HCT116 (cell line): ENCODE data around the gene SERPIND1. TPM values are rescaled to one million over a fixed set of nuclear protein-coding genes. Genes with fewer than 3 reads are reported as not detected.

Experiments
- ATAC-seq: fragments of 200-7000 bp; cut with Tn5 transposase; 2 replicates; pipeline ENCODE4 v1.9.1; 2020; ENCODE audit warnings: mild to moderate bottlenecking, moderate library complexity
- BruUV-seq: library from RNA; stranded (reverse); fragments of 400-500 nt; replicated peaks from 2 replicates; lab custom pipeline; 2021; lab: Mats Ljungman, UMichigan
- CTCF ChIA-PET: fragments of 300-600 bp; sonication (Branson Sonifier 250); formaldehyde crosslinking; loops from one replicate; lab custom pipeline; 2021; ENCODE audit warnings: antibody characterized with exemption; lab: Charles Lee
- POLR2A ChIA-PET: fragments of 300-600, 350-600 bp; sonication (Branson Sonifier 250); formaldehyde crosslinking; loops from one replicate; lab custom pipeline; 2021; ENCODE audit warnings: antibody characterized with exemption; lab: Charles Lee
- RAD21 ChIA-PET, 2 experiments: fragments of 300-600 bp; sonication (Branson Sonifier 250); formaldehyde crosslinking; loops; one replicate each; lab custom pipeline; 2023; ENCODE audit warnings: low total read pairs in 2 of 2; ENCODE audit not compliant: uncharacterized antibody in 2 of 2, unreplicated experiment in 2 of 2, low non-redundant PET in 1 of 2; lab: Charles Lee
- DNase-seq: peaks from one replicate; pipeline ENCODE4 v3.0.0-alpha.2; 2010; ENCODE audit warnings: low read depth, low spot score
- H2AFZ ChIP-seq: fragments of 200-600 bp; shearing (Covaris generic), sonication (generic); 2 replicates; pipeline ENCODE4 v1.6.1; 2017; ENCODE audit warnings: low read depth, mixed run types, mixed read lengths, antibody characterized with exemption, low read length; ENCODE audit not compliant: poor library complexity, severe bottlenecking
- H3K27ac ChIP-seq: 2 replicates; pipeline ENCODE4 v1.5.1; 2012; ENCODE audit warnings: low read depth, low read length
- H3K27me3 ChIP-seq: fragments of 200-600 bp; sonication (generic); 2 replicates; pipeline ENCODE4 v1.6.1; 2016; ENCODE audit warnings: mixed run types, low read length, mixed read lengths; ENCODE audit not compliant: insufficient read depth
- H3K36me3 ChIP-seq, 2 experiments: fragments of 200-500 bp in 1 of 2; fragments of 200-600 bp in 1 of 2; sonication (Bioruptor generic) in 1 of 2; sonication (generic) in 1 of 2; 2 replicates each; pipeline versions ENCODE4 v1.5.1 to v1.6.1; 2014 to 2016; ENCODE audit warnings: low read length in 2 of 2, inconsistent platforms in 1 of 2, mixed read lengths in 1 of 2, mixed run types in 1 of 2; ENCODE audit not compliant: insufficient read depth in 2 of 2, control insufficient read depth in 1 of 2
- H3K4me1 ChIP-seq, 2 experiments: fragments of 200-600 bp in 1 of 2; sonication (generic) in 1 of 2; 2 replicates each; pipeline versions ENCODE4 v1.5.1 to v1.6.1; 2012 to 2017; ENCODE audit warnings: low read length in 2 of 2, inconsistent platforms in 1 of 2, mild to moderate bottlenecking in 1 of 2, mixed read lengths in 1 of 2, mixed run types in 1 of 2, moderate library complexity in 1 of 2; ENCODE audit not compliant: insufficient read depth in 2 of 2, control insufficient read depth in 1 of 2
- H3K4me2 ChIP-seq: fragments of 200-600 bp; sonication (generic); 2 replicates; pipeline ENCODE4 v1.6.1; 2017; ENCODE audit warnings: mixed run types, low read length, mixed read lengths
- H3K4me3 ChIP-seq, 2 experiments: fragments of 200-600 bp in 1 of 2; sonication (generic) in 1 of 2; replicated peaks in 1 of 2; 2 replicates each; pipeline ENCODE4 v1.5.1; 2011 to 2016; ENCODE audit warnings: low read length in 2 of 2, control low read depth in 1 of 2, low read depth in 1 of 2, mild to moderate bottlenecking in 1 of 2, mixed read lengths in 1 of 2, mixed run types in 1 of 2
- H3K79me2 ChIP-seq: fragments of 200-600 bp; sonication (generic); 2 replicates; pipeline ENCODE4 v1.6.1; 2017; ENCODE audit warnings: mild to moderate bottlenecking, mixed run types, low read length, moderate library complexity, mixed read lengths; ENCODE audit not compliant: insufficient read depth
- H3K9ac ChIP-seq: fragments of 200-600 bp; sonication (generic); 2 replicates; pipeline ENCODE4 v1.6.1; 2016; ENCODE audit warnings: low read length, mixed read lengths
- H3K9me2 ChIP-seq: fragments of 200-600 bp; sonication (generic), shearing (Covaris generic); 2 replicates; pipeline ENCODE4 v1.6.1; 2017; ENCODE audit warnings: mixed run types, mild to moderate bottlenecking, moderate library complexity; ENCODE audit not compliant: insufficient read depth
- H3K9me3 ChIP-seq, 2 experiments: fragments of 200-500 bp in 1 of 2; fragments of 200-600 bp in 1 of 2; sonication (Bioruptor generic) in 1 of 2; sonication (generic) in 1 of 2; 2 replicates each; pipeline ENCODE4 v1.6.1; 2014 to 2017; ENCODE audit warnings: low read length in 2 of 2, mixed read lengths in 2 of 2, inconsistent platforms in 1 of 2, low read depth in 1 of 2, mild to moderate bottlenecking in 1 of 2, mixed run types in 1 of 2, moderate library complexity in 1 of 2; ENCODE audit not compliant: control insufficient read depth in 1 of 2, insufficient read depth in 1 of 2
- H4K20me1 ChIP-seq: fragments of 200-600 bp; sonication (generic), shearing (Covaris generic); 2 replicates; pipeline ENCODE4 v1.6.1; 2017; ENCODE audit warnings: mixed run types, mild to moderate bottlenecking, moderate library complexity; ENCODE audit not compliant: insufficient read depth
- CBX3 ChIP-seq: IDR thresholded peaks from 2 replicates; pipeline ENCODE4 v1.6.1; 2012; ENCODE audit warnings: low read depth
- CEBPB ChIP-seq: IDR thresholded peaks from 2 replicates; pipeline ENCODE4 v1.6.1; 2012; ENCODE audit warnings: low read depth
- EGR1 ChIP-seq: IDR thresholded peaks from 2 replicates; pipeline ENCODE4 v1.6.1; 2012; ENCODE audit warnings: low read depth
- EZH2 ChIP-seq: fragments of 200-600 bp; sonication (generic); IDR thresholded peaks from 2 replicates; pipeline ENCODE4 v1.6.1; 2017; ENCODE audit warnings: antibody characterized with exemption, mixed run types
- FOSL1 ChIP-seq: IDR thresholded peaks from 2 replicates; pipeline ENCODE4 v1.6.1; 2012; ENCODE audit warnings: low read depth
- POLR2A ChIP-seq: IDR thresholded peaks from 2 replicates; pipeline ENCODE4 v1.7.0; 2011; ENCODE audit warnings: borderline replicate concordance; ENCODE audit not compliant: insufficient read depth, insufficient read length; ENCODE audit errors: extremely low read depth
- SIN3A ChIP-seq: IDR thresholded peaks from 2 replicates; pipeline ENCODE4 v1.6.1; 2012; ENCODE audit warnings: low read depth
- SP1 ChIP-seq: IDR thresholded peaks from 2 replicates; pipeline ENCODE4 v1.6.1; 2012; ENCODE audit warnings: low read depth
- YY1 ChIP-seq: IDR thresholded peaks from 2 replicates; pipeline ENCODE4 v1.6.1; 2011; ENCODE audit warnings: low read length, low read depth, moderate library complexity, mild to moderate bottlenecking; ENCODE audit not compliant: insufficient replicate concordance; ENCODE audit errors: extremely low read depth
- ZNF274 ChIP-seq: fragments of 200-500 bp; sonication (Bioruptor generic); IDR thresholded peaks from 2 replicates; pipeline ENCODE4 v1.6.1; 2014; ENCODE audit warnings: mild to moderate bottlenecking, low read depth, low read length, inconsistent platforms
- intact Hi-C: fragments of 100-400 bp; cut with micrococcal nuclease; formaldehyde crosslinking; loops from 2 replicates; pipeline ENCODE4 v1.10.0; 2022
- total RNA-seq: library from RNA; stranded (reverse); gene quantifications from one replicate; pipeline ENCODE4 v1.2.1, GENCODE V29; 2021; ENCODE audit not compliant: unreplicated experiment
- TF ChIP-seq, protein P1 (sequence below): IDR thresholded peaks from 2 replicates; pipeline ENCODE4 v1.6.1; 2012; ENCODE audit warnings: low read depth
- TF ChIP-seq, protein P2 (sequence below): IDR thresholded peaks from 2 replicates; pipeline ENCODE4 v1.6.1; 2012

SERPIND1 gene
- total RNA-seq, 1 experiment from 2014 or later: 0.25 TPM

DNA sequence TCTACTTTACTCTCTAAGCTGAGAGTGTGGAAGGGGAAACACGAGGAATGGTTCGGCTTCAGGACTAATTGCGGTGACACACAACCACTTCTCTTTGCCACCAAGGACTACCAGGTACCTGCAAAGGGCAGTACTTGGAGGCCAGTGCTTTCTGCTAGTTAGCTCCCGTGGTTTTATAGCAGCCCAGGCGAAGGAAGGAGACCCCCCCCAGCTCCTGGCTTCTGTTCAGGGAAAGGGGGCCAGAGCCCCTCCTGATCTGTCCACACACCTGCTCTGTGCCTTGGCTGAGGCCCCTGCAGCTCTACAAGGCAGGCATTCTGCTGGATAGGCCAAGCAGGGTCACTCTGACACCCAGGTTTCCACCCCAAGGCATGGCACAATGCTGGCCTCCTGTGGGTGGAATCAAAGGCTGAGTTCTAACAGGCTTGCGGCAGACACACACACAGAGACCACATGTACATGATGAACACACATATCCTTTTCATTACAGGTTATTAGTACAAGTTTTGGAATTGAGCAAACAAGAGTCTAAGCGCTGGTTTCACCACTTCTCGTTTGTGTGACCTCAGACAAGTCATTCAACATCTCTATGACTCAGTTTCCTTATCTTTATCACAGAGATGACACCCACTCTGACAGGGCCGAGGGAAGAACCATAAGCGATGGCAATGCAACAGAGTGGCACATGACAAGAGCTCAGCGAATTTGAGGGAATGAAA, 7.5 kb downstream of the SERPIND1 start (continued):
- TF ChIP-seq, protein P1, sequence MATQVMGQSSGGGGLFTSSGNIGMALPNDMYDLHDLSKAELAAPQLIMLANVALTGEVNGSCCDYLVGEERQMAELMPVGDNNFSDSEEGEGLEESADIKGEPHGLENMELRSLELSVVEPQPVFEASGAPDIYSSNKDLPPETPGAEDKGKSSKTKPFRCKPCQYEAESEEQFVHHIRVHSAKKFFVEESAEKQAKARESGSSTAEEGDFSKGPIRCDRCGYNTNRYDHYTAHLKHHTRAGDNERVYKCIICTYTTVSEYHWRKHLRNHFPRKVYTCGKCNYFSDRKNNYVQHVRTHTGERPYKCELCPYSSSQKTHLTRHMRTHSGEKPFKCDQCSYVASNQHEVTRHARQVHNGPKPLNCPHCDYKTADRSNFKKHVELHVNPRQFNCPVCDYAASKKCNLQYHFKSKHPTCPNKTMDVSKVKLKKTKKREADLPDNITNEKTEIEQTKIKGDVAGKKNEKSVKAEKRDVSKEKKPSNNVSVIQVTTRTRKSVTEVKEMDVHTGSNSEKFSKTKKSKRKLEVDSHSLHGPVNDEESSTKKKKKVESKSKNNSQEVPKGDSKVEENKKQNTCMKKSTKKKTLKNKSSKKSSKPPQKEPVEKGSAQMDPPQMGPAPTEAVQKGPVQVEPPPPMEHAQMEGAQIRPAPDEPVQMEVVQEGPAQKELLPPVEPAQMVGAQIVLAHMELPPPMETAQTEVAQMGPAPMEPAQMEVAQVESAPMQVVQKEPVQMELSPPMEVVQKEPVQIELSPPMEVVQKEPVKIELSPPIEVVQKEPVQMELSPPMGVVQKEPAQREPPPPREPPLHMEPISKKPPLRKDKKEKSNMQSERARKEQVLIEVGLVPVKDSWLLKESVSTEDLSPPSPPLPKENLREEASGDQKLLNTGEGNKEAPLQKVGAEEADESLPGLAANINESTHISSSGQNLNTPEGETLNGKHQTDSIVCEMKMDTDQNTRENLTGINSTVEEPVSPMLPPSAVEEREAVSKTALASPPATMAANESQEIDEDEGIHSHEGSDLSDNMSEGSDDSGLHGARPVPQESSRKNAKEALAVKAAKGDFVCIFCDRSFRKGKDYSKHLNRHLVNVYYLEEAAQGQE: no peak
- TF ChIP-seq, protein P2, sequence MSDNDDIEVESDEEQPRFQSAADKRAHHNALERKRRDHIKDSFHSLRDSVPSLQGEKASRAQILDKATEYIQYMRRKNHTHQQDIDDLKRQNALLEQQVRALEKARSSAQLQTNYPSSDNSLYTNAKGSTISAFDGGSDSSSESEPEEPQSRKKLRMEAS: no peak
- TF ChIP-seq CEBPB (no peak), ZNF274 (no peak), CBX3 (no peak), SIN3A (no peak), EGR1 (no peak), POLR2A (no peak), YY1 (no peak)

DNA sequence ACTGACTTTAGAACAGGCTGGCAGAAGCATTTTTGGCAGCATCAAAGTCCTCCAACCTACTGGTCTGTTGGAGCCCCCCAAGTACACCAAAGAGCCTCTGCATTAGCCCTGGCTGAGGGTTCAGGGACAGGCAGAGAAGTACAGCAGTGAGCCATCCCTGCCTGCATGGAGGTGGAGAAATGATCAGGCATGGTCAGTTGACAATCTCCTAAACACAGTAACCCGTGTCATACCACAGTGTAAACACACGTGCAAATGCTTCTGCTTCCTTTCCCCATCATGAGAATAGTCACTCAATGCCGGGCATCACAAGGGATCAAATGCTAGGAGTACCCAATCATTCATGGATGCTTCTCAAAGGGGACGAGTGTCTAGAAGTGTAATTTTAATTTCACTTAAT, 8.2 kb downstream of the SERPIND1 start:
- Histone ChIP-seq H3K4me3 (no peak overlapping the region), H3K9me3 (no peaks in the 10 kb centered on the region), H3K9ac (no peak overlapping the region), H3K9me2 (no peaks in the 10 kb centered on the region), H3K4me2 (no peak overlapping the region), H3K4me1 (peaks cover 18 to 19% of the 10 kb centered on the region in 2 experiments), H3K27ac (no peak overlapping the region), H3K27me3 (no peaks in the 10 kb centered on the region), H2AFZ (no peak overlapping the region), H3K79me2 (no peaks in the 10 kb centered on the region), H3K36me3 (no peaks in the 10 kb centered on the region; a peak in 2 of 4 replicates), H4K20me1 (no peaks in the 10 kb centered on the region)
- DNase-seq (no peak), ATAC-seq (no peak)
- BruUV-seq: no TSS peak
- RAD21 ChIA-PET: no interaction called here
- intact Hi-C loops: no loop called here
- CTCF ChIA-PET: no interaction called here
- TF ChIP-seq POLR2A: no peak
- no peak for TF ChIP-seq SP1
- no peak for TF ChIP-seq EZH2
- no peak for TF ChIP-seq FOSL1
- POLR2A ChIA-PET: no interaction called here
